ENCODE data around the gene DENND11. TPM values are rescaled to one million over a fixed set of nuclear protein-coding genes. Genes with fewer than 3 reads are reported as not detected.

The DENND11 gene
- polyA plus RNA-seq, 1 of the 3 experiments (the other 2 are of a cell fraction), result 5.5 TPM

DNA sequence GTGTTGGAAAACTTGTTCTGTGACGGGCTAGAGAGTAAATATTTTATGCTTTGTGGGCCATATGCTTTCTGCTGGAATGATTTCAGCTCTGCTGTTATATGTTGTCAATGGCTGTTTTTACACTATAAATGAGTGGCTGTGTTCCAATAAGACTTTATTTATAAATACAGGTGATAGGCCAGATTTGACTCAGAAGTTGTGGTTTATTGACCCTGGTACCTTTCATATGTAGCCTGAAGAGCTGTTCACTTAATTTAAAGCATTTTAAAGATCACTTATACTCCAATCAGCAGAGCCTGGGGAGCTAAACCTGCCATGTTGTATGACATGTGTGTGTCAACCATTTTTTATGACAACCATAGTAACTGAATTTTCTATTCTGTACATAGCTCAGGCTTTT lies 27.1 kb upstream of the DENND11 start (continued):
- TF ChIP-seq, protein P1, sequence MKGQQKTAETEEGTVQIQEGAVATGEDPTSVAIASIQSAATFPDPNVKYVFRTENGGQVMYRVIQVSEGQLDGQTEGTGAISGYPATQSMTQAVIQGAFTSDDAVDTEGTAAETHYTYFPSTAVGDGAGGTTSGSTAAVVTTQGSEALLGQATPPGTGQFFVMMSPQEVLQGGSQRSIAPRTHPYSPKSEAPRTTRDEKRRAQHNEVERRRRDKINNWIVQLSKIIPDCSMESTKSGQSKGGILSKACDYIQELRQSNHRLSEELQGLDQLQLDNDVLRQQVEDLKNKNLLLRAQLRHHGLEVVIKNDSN (IDR thresholded peaks at IDR 0.05; ENCODE audit: borderline replicate concordance, low read depth), result no peak

DNA sequence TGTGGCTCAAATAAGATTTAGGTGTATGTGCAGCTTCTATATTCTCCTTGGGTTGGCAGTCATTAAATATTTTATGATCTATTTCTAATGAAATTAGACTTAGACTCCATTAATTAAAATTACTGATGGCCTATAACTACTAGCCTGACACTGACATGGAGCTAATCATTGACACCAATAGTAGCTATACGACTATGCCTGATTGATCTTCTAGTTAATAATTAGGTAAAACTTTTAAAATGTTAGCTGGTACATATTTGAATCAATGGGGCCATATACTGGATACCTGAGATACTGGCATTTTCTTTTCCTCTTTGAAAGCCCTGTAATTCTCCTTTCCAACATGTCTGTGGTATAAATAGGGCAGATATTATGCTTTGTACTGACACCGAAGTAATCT lies 20.6 kb upstream of the DENND11 start:
- CTCF ChIA-PET, result interaction anchor here (1.7 to 4.8 kb wide), 3 partner anchors 14 to 64 kb away, joined by 5 to 44 read pairs (median 6); partner anchors contain the start of genes SSBP1 and WEE2
- no peak for DNase-seq
- no peaks in the 10 kb centered on the region for H3F3A ChIP-seq (replicated peaks; ENCODE audit: insufficient read depth)
- no peak overlapping the region for H3K27ac ChIP-seq (ENCODE audit: low read depth in 2 of 2, low read length in 1 of 2)
- no peak overlapping the region for H3K4me2 ChIP-seq
- no peaks in the 10 kb centered on the region for H3K4me1 ChIP-seq (ENCODE audit: control insufficient read depth in 1 of 2, insufficient read depth in 2 of 2, low read depth in 1 of 2, low read length in 1 of 2)
- POLR2A ChIA-PET, result interaction anchor here (1.2 kb wide), 1 partner anchor 16 kb away, joined by 3 read pairs; the partner anchor contains the start of gene SSBP1
- H2AFZ ChIP-seq (ENCODE audit: low read depth), result no peak overlapping the region
- H3K36me3 ChIP-seq (replicated peaks in 1 of 2; ENCODE audit: control insufficient read depth in 1 of 2, insufficient read depth in 2 of 2, low read length in 1 of 2), result peaks cover 0 to 4% of the 10 kb centered on the region in 2 experiments
- no peak for TF ChIP-seq MEF2A (IDR thresholded peaks at IDR 0.05; ENCODE audit: borderline replicate concordance, low read depth)
- TF ChIP-seq, protein P2, sequence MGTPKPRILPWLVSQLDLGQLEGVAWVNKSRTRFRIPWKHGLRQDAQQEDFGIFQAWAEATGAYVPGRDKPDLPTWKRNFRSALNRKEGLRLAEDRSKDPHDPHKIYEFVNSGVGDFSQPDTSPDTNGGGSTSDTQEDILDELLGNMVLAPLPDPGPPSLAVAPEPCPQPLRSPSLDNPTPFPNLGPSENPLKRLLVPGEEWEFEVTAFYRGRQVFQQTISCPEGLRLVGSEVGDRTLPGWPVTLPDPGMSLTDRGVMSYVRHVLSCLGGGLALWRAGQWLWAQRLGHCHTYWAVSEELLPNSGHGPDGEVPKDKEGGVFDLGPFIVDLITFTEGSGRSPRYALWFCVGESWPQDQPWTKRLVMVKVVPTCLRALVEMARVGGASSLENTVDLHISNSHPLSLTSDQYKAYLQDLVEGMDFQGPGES (IDR thresholded peaks at IDR 0.05; ENCODE audit: low read depth, low read length), result no peak
- TF ChIP-seq EP300 (IDR thresholded peaks at IDR 0.05; ENCODE audit: borderline replicate concordance in 1 of 2, low read depth in 1 of 2, low read length in 1 of 2), result no peak
- TF ChIP-seq RXRA (IDR thresholded peaks at IDR 0.05; ENCODE audit: borderline replicate concordance, low read depth), result no peak
- TF ChIP-seq, protein P3, sequence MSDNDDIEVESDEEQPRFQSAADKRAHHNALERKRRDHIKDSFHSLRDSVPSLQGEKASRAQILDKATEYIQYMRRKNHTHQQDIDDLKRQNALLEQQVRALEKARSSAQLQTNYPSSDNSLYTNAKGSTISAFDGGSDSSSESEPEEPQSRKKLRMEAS (IDR thresholded peaks at IDR 0.05; ENCODE audit: low read depth), result no peak
- TF ChIP-seq, protein P4, sequence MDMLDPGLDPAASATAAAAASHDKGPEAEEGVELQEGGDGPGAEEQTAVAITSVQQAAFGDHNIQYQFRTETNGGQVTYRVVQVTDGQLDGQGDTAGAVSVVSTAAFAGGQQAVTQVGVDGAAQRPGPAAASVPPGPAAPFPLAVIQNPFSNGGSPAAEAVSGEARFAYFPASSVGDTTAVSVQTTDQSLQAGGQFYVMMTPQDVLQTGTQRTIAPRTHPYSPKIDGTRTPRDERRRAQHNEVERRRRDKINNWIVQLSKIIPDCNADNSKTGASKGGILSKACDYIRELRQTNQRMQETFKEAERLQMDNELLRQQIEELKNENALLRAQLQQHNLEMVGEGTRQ (IDR thresholded peaks at IDR 0.05; ENCODE audit: borderline replicate concordance, low read depth, low read length), result no peak
- TF ChIP-seq, protein P1 (IDR thresholded peaks at IDR 0.05; ENCODE audit: borderline replicate concordance, low read depth), result no peak
- no peak for TF ChIP-seq RAD21 (IDR thresholded peaks at IDR 0.05; ENCODE audit: low read length)
- TF ChIP-seq JUND (IDR thresholded peaks at IDR 0.05), result no peak
- TF ChIP-seq EZH2phosphoT487 (IDR thresholded peaks at IDR 0.05; ENCODE audit: borderline replicate concordance, low read depth), result no peak
- TF ChIP-seq NFIC (IDR thresholded peaks at IDR 0.05; ENCODE audit: borderline replicate concordance), result no peak
- no peak overlapping the region for H3K9ac ChIP-seq
- no peaks in the 10 kb centered on the region for H3K9me3 ChIP-seq
- no peaks in the 10 kb centered on the region for H3K79me2 ChIP-seq (ENCODE audit: insufficient read depth)
- H3K27me3 ChIP-seq (ENCODE audit: insufficient read depth), result no peaks in the 10 kb centered on the region
- no peaks in the 10 kb centered on the region for H3K9me2 ChIP-seq
- H4K20me1 ChIP-seq (ENCODE audit: insufficient read depth), result no peaks in the 10 kb centered on the region
- H3K4me3 ChIP-seq (ENCODE audit: low read depth in 2 of 2, low read length in 1 of 2), result no peak overlapping the region
- WGBS (ENCODE audit: low lambda C conversion rate), result 83% methylated on average over 2 of the region's 2 CpGs

Measured in SK-N-SH (cell line).